Measurements from ENCODE around the gene ARHGAP8.
"Not testable (repeated sequence)": the region's sequence is repeated elsewhere in the genome, so short reads cannot be mapped to it uniquely, and the experiment has no call there.

Gene ARHGAP8

GRCh38 chr22:44884968-44885805 is 132.8 kb downstream of the ARHGAP8 start:
- peak; percentile 25 for DNase-seq (ENCODE audit: low spot score)
- FAIRE-seq: no peak

- DNase-seq (ENCODE audit: low spot score): no peak
- no peak for FAIRE-seq
These were observed 133.5 kb downstream of the ARHGAP8 start for GRCh38 chr22:44885806-44886360.

- FAIRE-seq (no peak), DNase-seq (ENCODE audit: low spot score) (no peak)
These were observed 135.6 kb downstream of the ARHGAP8 start for GRCh38 chr22:44887941-44888366.

- no peak for FAIRE-seq
- no peak for DNase-seq (ENCODE audit: low spot score)
These were observed 136.3 kb downstream of the ARHGAP8 start for GRCh38 chr22:44888491-44889254.

- FAIRE-seq (no peak), DNase-seq (ENCODE audit: low spot score) (no peak)
These were observed 137.0 kb downstream of the ARHGAP8 start for GRCh38 chr22:44889255-44889878.

GRCh38 chr22:44890416-44891292 is 138.3 kb downstream of the ARHGAP8 start:
- FAIRE-seq: no peak

GRCh38 chr22:44891293-44891747 is 138.9 kb downstream of the ARHGAP8 start:
- no peak for DNase-seq (ENCODE audit: low spot score)

More at GRCh38 chr22:44890416-44891292, 138.3 kb downstream of the ARHGAP8 start:
- no peak for DNase-seq (ENCODE audit: low spot score)

GRCh38 chr22:44891791-44892190 is 139.4 kb downstream of the ARHGAP8 start:
- no peak for FAIRE-seq
- DNase-seq (ENCODE audit: low spot score): no peak

More at GRCh38 chr22:44891293-44891747, 138.9 kb downstream of the ARHGAP8 start:
- no peak for FAIRE-seq

- no peak for DNase-seq (ENCODE audit: low spot score)
- no peak for FAIRE-seq
These were observed 139.9 kb downstream of the ARHGAP8 start for GRCh38 chr22:44892243-44892642.

- DNase-seq (ENCODE audit: low spot score): no peak
- no peak for FAIRE-seq
These were observed 140.7 kb downstream of the ARHGAP8 start for GRCh38 chr22:44892803-44893730.

- DNase-seq (ENCODE audit: low spot score) (no peak), FAIRE-seq (no peak)
These were observed 141.3 kb downstream of the ARHGAP8 start for GRCh38 chr22:44893731-44894080.

- no peak for FAIRE-seq
- no peak for DNase-seq (ENCODE audit: low spot score)
These were observed 141.9 kb downstream of the ARHGAP8 start for GRCh38 chr22:44894321-44894720.

GRCh38 chr22:44894782-44895181 is 142.4 kb downstream of the ARHGAP8 start:
- DNase-seq (ENCODE audit: low spot score) (no peak), FAIRE-seq (no peak)

- no peak for FAIRE-seq
- no peak for DNase-seq (ENCODE audit: low spot score)
These were observed 143.1 kb downstream of the ARHGAP8 start for GRCh38 chr22:44895296-44896055.

- FAIRE-seq (no peak), DNase-seq (ENCODE audit: low spot score) (no peak)
These were observed 145.9 kb downstream of the ARHGAP8 start for GRCh38 chr22:44898236-44898635.

GRCh38 chr22:44901301-44901700 is 148.9 kb downstream of the ARHGAP8 start:
- DNase-seq (ENCODE audit: low spot score) (no peak), FAIRE-seq (no peak)

- DNase-seq (ENCODE audit: low spot score); FAIRE-seq: not testable (repeated sequence)
These were observed 150.8 kb downstream of the ARHGAP8 start for GRCh38 chr22:44903164-44903563.

- not testable (repeated sequence) for DNase-seq (ENCODE audit: low spot score); FAIRE-seq
These were observed 152.2 kb downstream of the ARHGAP8 start for GRCh38 chr22:44904492-44905152.

All from RCC 7860 (cell line).